GM06990 (cell line): ENCODE data around the gene CTTNBP2.

Experiments used
- DNase-seq: peaks from one replicate; pipeline ENCODE4 v3.0.0-alpha.2; 2011; ENCODE audit not compliant: insufficient read length; ENCODE audit errors: extremely low read depth
- H3K27me3 ChIP-seq: replicated peaks from 2 replicates; pipeline ENCODE4 v1.6.0; 2011; ENCODE audit warnings: low read length; ENCODE audit not compliant: control insufficient read depth, insufficient read depth
- H3K36me3 ChIP-seq: 2 replicates; pipeline ENCODE4 v1.5.1; 2011; ENCODE audit warnings: low read length; ENCODE audit not compliant: control insufficient read depth, insufficient read depth
- H3K4me3 ChIP-seq: replicated peaks from 2 replicates; pipeline ENCODE4 v1.5.1; 2011; ENCODE audit warnings: low read depth, mild to moderate bottlenecking, control low read depth, low read length
- TF ChIP-seq, protein P1 (sequence below): IDR thresholded peaks from 2 replicates; pipeline ENCODE4 v1.5.1; 2011; ENCODE audit warnings: low read length, control low read depth, mild to moderate bottlenecking, inconsistent platforms; ENCODE audit not compliant: insufficient read depth, poor library complexity, severe bottlenecking

Gene CTTNBP2

DNA sequence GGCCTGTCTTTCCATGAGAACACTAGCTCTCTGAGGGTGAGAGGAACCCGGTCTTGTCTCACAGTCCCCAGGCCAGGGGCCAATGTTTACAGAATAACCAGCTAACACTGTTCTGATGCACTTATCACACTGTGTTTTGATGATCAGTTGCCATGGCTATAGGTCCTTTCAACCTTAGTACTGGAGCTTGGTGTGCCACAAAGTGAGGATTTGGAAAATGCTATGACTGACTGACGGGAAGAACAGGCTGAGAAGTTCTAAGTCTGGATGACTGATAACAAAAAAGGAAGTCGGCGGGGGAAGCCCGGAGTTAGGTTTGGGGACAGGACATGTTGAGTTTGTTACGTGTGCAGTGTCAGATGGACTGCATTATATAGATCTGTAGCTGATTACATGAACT is 141.8 kb downstream of the CTTNBP2 start:
- H3K36me3 ChIP-seq, result no peaks in the 10 kb centered on the region
- peak; percentile 21 for DNase-seq
- no peaks in the 10 kb centered on the region for H3K27me3 ChIP-seq
- no peak overlapping the region for H3K4me3 ChIP-seq
- TF ChIP-seq, protein P1, sequence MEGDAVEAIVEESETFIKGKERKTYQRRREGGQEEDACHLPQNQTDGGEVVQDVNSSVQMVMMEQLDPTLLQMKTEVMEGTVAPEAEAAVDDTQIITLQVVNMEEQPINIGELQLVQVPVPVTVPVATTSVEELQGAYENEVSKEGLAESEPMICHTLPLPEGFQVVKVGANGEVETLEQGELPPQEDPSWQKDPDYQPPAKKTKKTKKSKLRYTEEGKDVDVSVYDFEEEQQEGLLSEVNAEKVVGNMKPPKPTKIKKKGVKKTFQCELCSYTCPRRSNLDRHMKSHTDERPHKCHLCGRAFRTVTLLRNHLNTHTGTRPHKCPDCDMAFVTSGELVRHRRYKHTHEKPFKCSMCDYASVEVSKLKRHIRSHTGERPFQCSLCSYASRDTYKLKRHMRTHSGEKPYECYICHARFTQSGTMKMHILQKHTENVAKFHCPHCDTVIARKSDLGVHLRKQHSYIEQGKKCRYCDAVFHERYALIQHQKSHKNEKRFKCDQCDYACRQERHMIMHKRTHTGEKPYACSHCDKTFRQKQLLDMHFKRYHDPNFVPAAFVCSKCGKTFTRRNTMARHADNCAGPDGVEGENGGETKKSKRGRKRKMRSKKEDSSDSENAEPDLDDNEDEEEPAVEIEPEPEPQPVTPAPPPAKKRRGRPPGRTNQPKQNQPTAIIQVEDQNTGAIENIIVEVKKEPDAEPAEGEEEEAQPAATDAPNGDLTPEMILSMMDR, result no peak

DNA sequence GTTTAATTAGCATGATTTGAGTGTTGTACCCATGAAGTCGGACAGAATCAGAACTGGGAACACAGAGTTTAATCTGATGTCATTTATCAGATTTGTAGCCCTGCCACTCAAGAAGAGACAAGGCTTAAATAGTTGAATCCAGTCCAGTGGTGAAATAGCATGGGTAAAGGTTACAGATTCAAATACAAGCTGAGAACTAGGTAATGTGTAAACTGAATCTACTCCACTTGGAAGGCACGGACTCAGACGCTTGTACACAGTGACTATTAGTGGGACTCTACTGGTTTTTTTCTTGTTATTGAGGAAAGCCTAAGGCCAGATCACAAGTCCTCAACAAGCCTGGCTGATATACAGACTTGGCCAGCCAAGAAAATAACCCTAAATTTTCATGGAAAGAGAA is 142.9 kb downstream of the CTTNBP2 start:
- Histone ChIP-seq H3K27me3 (no peaks in the 10 kb centered on the region), H3K36me3 (no peaks in the 10 kb centered on the region), H3K4me3 (no peak overlapping the region)
- no peak for DNase-seq
- TF ChIP-seq, protein P1, result no peak

DNA sequence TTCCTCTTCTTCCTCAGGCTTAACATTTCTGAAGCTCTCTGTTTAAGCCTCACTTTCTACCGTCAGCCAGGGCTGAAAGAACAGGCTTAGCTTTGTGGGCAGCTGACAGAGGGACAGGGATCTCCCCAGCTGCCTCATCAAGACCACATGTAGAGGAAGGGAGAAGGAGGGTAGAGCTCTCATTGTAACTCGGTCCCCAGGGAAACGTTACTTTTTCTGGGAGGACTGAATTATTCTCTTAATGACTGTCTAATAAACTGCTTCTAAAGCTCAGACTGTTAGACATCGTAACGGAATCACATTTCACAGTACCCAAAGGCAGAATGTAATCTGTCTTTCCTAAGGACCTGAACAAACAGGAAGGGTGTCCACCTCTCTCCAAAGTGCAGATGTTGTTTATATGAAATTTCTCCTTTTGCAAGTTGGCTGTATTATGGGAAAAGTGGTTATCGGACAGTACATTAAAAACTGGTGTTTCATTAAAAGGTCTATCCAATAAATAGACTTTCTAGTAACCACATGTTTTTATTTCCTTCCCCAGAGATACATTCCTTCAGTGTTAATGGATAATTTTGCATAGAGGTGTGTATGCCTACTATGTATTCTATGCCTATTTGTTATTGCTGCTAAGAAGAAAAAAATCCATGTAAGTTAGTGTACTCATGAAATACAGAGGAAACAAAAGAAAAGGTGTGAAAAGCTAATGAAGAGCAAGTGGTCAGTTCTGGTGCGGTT is 144.2 kb downstream of the CTTNBP2 start:
- no peak for DNase-seq
- TF ChIP-seq, protein P1, result no peak
- Histone ChIP-seq H3K27me3 (no peaks in the 10 kb centered on the region), H3K4me3 (no peak overlapping the region), H3K36me3 (no peaks in the 10 kb centered on the region)

DNA sequence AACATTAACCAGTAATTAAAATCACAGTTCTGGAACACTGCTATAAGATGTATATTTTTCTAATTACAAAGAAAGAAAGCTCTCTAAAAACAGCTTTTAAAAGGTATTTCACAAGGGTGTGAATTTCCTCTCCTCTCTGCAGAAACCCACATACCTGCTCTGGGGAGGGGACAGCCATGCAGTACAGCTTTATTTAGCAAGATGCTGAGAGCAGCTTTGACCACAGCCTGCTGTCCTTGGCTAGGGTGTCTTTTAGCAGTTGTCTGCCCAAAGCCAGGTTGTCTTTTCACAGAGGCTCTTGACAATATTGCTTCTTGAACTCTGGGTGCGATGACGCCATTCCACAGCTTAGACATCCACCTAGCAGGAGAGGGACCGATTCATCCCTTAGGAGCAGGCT is 148.3 kb downstream of the CTTNBP2 start:
- TF ChIP-seq, protein P1, result no peak
- no peak for DNase-seq
- no peak overlapping the region for H3K4me3 ChIP-seq
- no peaks in the 10 kb centered on the region for H3K27me3 ChIP-seq
- no peaks in the 10 kb centered on the region for H3K36me3 ChIP-seq

DNA sequence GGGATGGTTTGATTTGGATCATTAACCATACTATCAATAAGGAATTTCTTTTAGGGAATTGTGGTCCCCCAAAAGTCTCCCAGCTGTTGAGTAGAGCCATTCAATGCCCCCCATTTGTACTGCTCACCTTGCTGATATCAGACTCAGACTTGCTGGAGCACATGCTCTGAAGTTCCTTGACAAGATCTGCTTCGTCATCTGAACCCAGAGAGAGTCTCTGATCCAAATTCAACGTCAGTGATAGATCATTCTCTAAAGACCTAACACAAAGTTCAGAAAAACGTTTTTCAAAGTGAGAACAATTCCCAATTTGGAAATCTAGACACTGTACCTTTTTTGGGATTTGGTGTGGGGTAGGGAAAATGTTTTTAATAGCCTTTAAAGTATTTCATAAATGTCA is 153.9 kb downstream of the CTTNBP2 start:
- TF ChIP-seq, protein P1, result no peak
- H3K4me3 ChIP-seq, result no peak overlapping the region
- no peak for DNase-seq
- no peaks in the 10 kb centered on the region for H3K27me3 ChIP-seq
- no peaks in the 10 kb centered on the region for H3K36me3 ChIP-seq
